GM12878 (cell line): ENCODE measurements around the gene SVEP1. TPM values are rescaled to one million over a fixed set of nuclear protein-coding genes. Genes with fewer than 3 reads are reported as not detected.

Source experiments
- ATAC-seq: fragments of 200-7000 bp; cut with Tn5 transposase; 3 replicates; pipeline ENCODE4 v1.9.1; 2020; ENCODE audit warnings: mild to moderate bottlenecking, moderate library complexity
- BruUV-seq: library from RNA; stranded (reverse); fragments of 400-500 nt; replicated peaks from 2 replicates; lab custom pipeline; 2021; lab: Mats Ljungman, UMichigan
- CTCF ChIA-PET: fragments of 300-600 bp; sonication (Branson Sonifier 250); formaldehyde crosslinking; extraction: SDS; loops from one replicate; lab custom pipeline; 2021; ENCODE audit warnings: inconsistent platforms; lab: Yijun Ruan, JAX
- POLR2A ChIA-PET: fragments of 350-600 bp; formaldehyde crosslinking; extraction: SDS; loops from one replicate; lab custom pipeline; 2021; ENCODE audit warnings: inconsistent platforms; lab: Charles Lee
- RAD21 ChIA-PET: fragments of 300-600 bp; sonication (Branson Sonifier 250); formaldehyde crosslinking; loops from one replicate; lab custom pipeline; 2023; ENCODE audit warnings: antibody characterized with exemption; ENCODE audit not compliant: unreplicated experiment; lab: Charles Lee
- SMC1A ChIA-PET: fragments of 300-600 bp; sonication (Branson Sonifier 250); formaldehyde crosslinking; loops from one replicate; lab custom pipeline; 2023; ENCODE audit not compliant: unreplicated experiment, uncharacterized antibody; lab: Charles Lee
- DNase-seq: peaks from one replicate; pipeline ENCODE4 v3.0.0-alpha.2; 2011; ENCODE audit warnings: low read depth, low spot score
- FAIRE-seq: peaks from 3 replicates; lab custom pipeline; 2011; peaks lifted over from hg19 to GRCh38; lab: Jason Lieb, UNC
- H2AFZ ChIP-seq: 2 replicates; pipeline ENCODE4 v1.6.0; 2011; ENCODE audit warnings: low read depth, low read length, control low read depth; ENCODE audit not compliant: control insufficient read depth
- H3K27ac ChIP-seq: 2 replicates; pipeline ENCODE4 v1.5.1; 2011; ENCODE audit warnings: control low read depth; ENCODE audit not compliant: control insufficient read depth, insufficient read depth
- H3K27me3 ChIP-seq, 2 experiments: replicated peaks in 1 of 2; 2 replicates each; pipeline versions ENCODE4 v1.6.0 to v1.6.1; 2011; ENCODE audit warnings: low read length in 1 of 2; ENCODE audit not compliant: control insufficient read depth in 2 of 2, insufficient read depth in 2 of 2
- H3K36me3 ChIP-seq, 2 experiments: 2 replicates each; pipeline ENCODE4 v1.5.1; 2011; ENCODE audit warnings: low read length in 1 of 2; ENCODE audit not compliant: control insufficient read depth in 2 of 2, insufficient read depth in 2 of 2
- H3K4me1 ChIP-seq: 2 replicates; pipeline ENCODE4 v1.6.1; 2011; ENCODE audit warnings: mild to moderate bottlenecking, low read length, moderate library complexity, mixed read lengths; ENCODE audit not compliant: control insufficient read depth, insufficient read depth
- H3K4me2 ChIP-seq: 2 replicates; pipeline ENCODE4 v1.6.0; 2011; ENCODE audit warnings: control low read depth; ENCODE audit not compliant: control insufficient read depth, insufficient read depth
- H3K4me3 ChIP-seq: fragments of 200-600 bp; sonication (generic); 2 replicates; pipeline ENCODE4 v1.5.1; 2016
- H3K79me2 ChIP-seq: 2 replicates; pipeline ENCODE4 v1.6.0; 2011; ENCODE audit warnings: low read length; ENCODE audit not compliant: control insufficient read depth, insufficient read depth
- H3K9ac ChIP-seq: 2 replicates; pipeline ENCODE4 v1.8.0; 2011; ENCODE audit warnings: low read length, control low read depth, mixed read lengths; ENCODE audit not compliant: control insufficient read depth, insufficient read depth
- H3K9me3 ChIP-seq: replicated peaks from 3 replicates; pipeline ENCODE4 v1.5.1; 2011; ENCODE audit warnings: mild to moderate bottlenecking, low read length; ENCODE audit not compliant: control insufficient read depth, insufficient read depth
- H4K20me1 ChIP-seq: 2 replicates; pipeline ENCODE4 v1.6.0; 2011; ENCODE audit not compliant: control insufficient read depth, insufficient read depth
- CTCF ChIP-seq, 3 experiments: IDR thresholded peaks in 2 of 3; conservative IDR thresholded peaks in 1 of 3; 2 replicates each; pipeline ENCODE4 v1.5.1; 2011; ENCODE audit warnings: low read depth in 3 of 3, low read length in 3 of 3, mild to moderate bottlenecking in 3 of 3, control low read depth in 2 of 3, moderate library complexity in 2 of 3, inconsistent platforms in 1 of 3, mixed read lengths in 1 of 3; ENCODE audit not compliant: control insufficient read depth in 2 of 3, insufficient read depth in 1 of 3; ENCODE audit errors: extremely low read depth in 1 of 3
- ELK1 ChIP-seq: IDR thresholded peaks from 2 replicates; pipeline ENCODE4 v1.6.1; 2012; ENCODE audit warnings: low read depth, low read length, improper control_type of control experiment
- WGBS: methylation state at CpG from one replicate; pipeline ENCODE4 v1.1.6; 2016; ENCODE audit warnings: low lambda C conversion rate; ENCODE audit not compliant: insufficient replicate concordance, insufficient coverage; ENCODE audit errors: missing lambda C conversion rate; 5-methylcytosine and 5-hydroxymethylcytosine counted together
- in situ Hi-C: fragments of 300-500 bp; cut with MboI; formaldehyde crosslinking; loops from 9 replicates; pipeline ENCODE4 v1.14.3; 2018; ENCODE audit warnings: mixed read lengths
- intact Hi-C: fragments of 100-400 bp; cut with micrococcal nuclease; formaldehyde crosslinking; loops from one replicate; pipeline ENCODE4 v1.14.2; 2022; ENCODE audit not compliant: unreplicated experiment
- polyA plus RNA-seq, 11 experiments: library from polyadenylated mRNA; depleted of rRNA in 4 of 11; unstranded in 6 of 11; stranded (reverse) in 5 of 11; fragments of >200 nt; fragmentation: Nextera tagmentation in 4 of 11; fragmentation: Illumina TruSeq in 1 of 11; extraction: Ambion mirVana in 4 of 11; extraction: Trizol in 1 of 11; gene quantifications; 1 replicate in 1 of 11; 2 replicates in 10 of 11; pipeline versions ENCODE4 v1.2.1 to v1.2.3, GENCODE V29; 2011 to 2016; ENCODE audit warnings: inconsistent platforms in 2 of 11, missing spikeins in 2 of 11, low read depth in 1 of 11
- total RNA-seq, 4 experiments: library from RNA; depleted of rRNA in 3 of 4; stranded (reverse); fragments of >200 nt in 3 of 4; fragmentation: Illumina TruSeq in 1 of 4; extraction: Trizol in 1 of 4; gene quantifications; 2 replicates each; pipeline versions ENCODE4 v1.2.1 to v1.2.3, GENCODE V29; 2013 to 2021

SVEP1 gene
- total and polyA plus RNA-seq, 10 of the 15 experiments (the other 5 are each of a cell fraction or from before 2014, with no cell fraction given): under 0.01 to 0.05 (median 0.01) TPM; not detected in 5

GRCh38 chr9:110429453-110429852, 150.1 kb downstream of the SVEP1 start:
- ChIA-PET SMC1A (interaction anchor here (0.6 to 3.2 kb wide), 3 partner anchors 18 to 194 kb away, joined by 3 to 24 read pairs (median 3); no protein-coding TSS in a partner anchor), RAD21 (interaction anchor here (0.6 to 2.7 kb wide), 4 partner anchors 64 to 1384 kb away, joined by 3 to 15 read pairs (median 4); no protein-coding TSS in a partner anchor), CTCF (interaction anchor here (0.7 to 3.3 kb wide), 4 partner anchors 10 to 542 kb away, joined by 3 to 35 read pairs (median 14); no protein-coding TSS in a partner anchor), POLR2A (no interaction called here)
- H3K4me1 ChIP-seq: no peaks in the 10 kb centered on the region
- no peaks in the 10 kb centered on the region for H4K20me1 ChIP-seq
- TF ChIP-seq ELK1 (no peak), CTCF (IDR thresholded peaks at IDR 0.05 in 2 of 3, conservative IDR thresholded peaks at IDR 0.05 in 1 of 3; ENCODE audit: control insufficient read depth in 2 of 3, extremely low read depth in 1 of 3, insufficient read depth in 1 of 3, low read depth in 3 of 3, low read length in 3 of 3) (0 out of 6 replicates have a peak, but pooled peaks of 1 of the 3 experiments have one; percentile 3)
- FAIRE-seq (no peak), DNase-seq (no peak), ATAC-seq (no peak)
- no peaks in the 10 kb centered on the region for H3K36me3 ChIP-seq
- no peak overlapping the region for H2AFZ ChIP-seq
- H3K79me2 ChIP-seq: no peaks in the 10 kb centered on the region
- no peak overlapping the region for H3K4me3 ChIP-seq
- BruUV-seq: no TSS peak
- in situ Hi-C loops: no loop called here
- H3K27ac ChIP-seq: no peak overlapping the region
- no peak overlapping the region for H3K9ac ChIP-seq
- no peaks in the 10 kb centered on the region for H3K27me3 ChIP-seq
- no peaks in the 10 kb centered on the region for H3K9me3 ChIP-seq
- WGBS: 64% methylated on average over 1 of the region's 1 CpG
- no peak overlapping the region for H3K4me2 ChIP-seq
- intact Hi-C loops: loop anchor here (5.0 kb wide), 1 partner anchor 868 kb away; no protein-coding TSS in a partner anchor
